B cell (primary cell): ENCODE results near the gene TDG. TPM values are rescaled to one million over a fixed set of nuclear protein-coding genes. Genes with fewer than 3 reads are reported as not detected.

Experiments
- ATAC-seq: fragments of 200-7000 bp; cut with Tn5 transposase; one replicate; pipeline ENCODE4 v1.10.0; 2021; ENCODE audit warnings: low read depth, mild to moderate bottlenecking, moderate number of reproducible peaks, moderate library complexity
- CTCF ChIA-PET: fragments of 350-600 bp; sonication (Branson Sonifier 250); formaldehyde crosslinking; loops from one replicate; lab custom pipeline; 2021; ENCODE audit warnings: antibody characterized with exemption, inconsistent platforms; lab: Charles Lee
- POLR2A ChIA-PET: fragments of 350-600 bp; sonication (Branson Sonifier 250); formaldehyde crosslinking; loops from one replicate; lab custom pipeline; 2021; ENCODE audit warnings: antibody characterized with exemption; lab: Charles Lee
- DNase-seq: peaks from one replicate; pipeline ENCODE4 v3.0.0; 2013
- H2AFZ ChIP-seq: 2 replicates; pipeline ENCODE4 v1.6.1; 2012; ENCODE audit warnings: mild to moderate bottlenecking, low read depth, low read length; ENCODE audit not compliant: insufficient read depth, poor library complexity, severe bottlenecking
- H3K27ac ChIP-seq, 2 donors: 1 replicate in 1 of 2; 2 replicates in 1 of 2; pipeline ENCODE4 v1.5.1; 2012 to 2013; ENCODE audit warnings: low read length in 2 of 2, mild to moderate bottlenecking in 2 of 2, moderate library complexity in 1 of 2
- H3K27me3 ChIP-seq, 4 experiments: fragments of 200-600 bp in 1 of 4; sonication (generic) in 1 of 4; replicated peaks in 1 of 4; 1 replicate in 2 of 4; 2 replicates in 2 of 4; pipeline versions ENCODE4 v1.6.1 to v1.7.0; 2013 to 2016; ENCODE audit warnings: low read length in 3 of 4, mild to moderate bottlenecking in 2 of 4, mixed read lengths in 1 of 4, moderate library complexity in 1 of 4; ENCODE audit not compliant: insufficient read depth in 4 of 4, control insufficient read depth in 3 of 4; ENCODE audit errors: control extremely low read depth in 1 of 4
- H3K36me3 ChIP-seq, 2 experiments: replicated peaks in 1 of 2; 1 replicate in 1 of 2; 2 replicates in 1 of 2; pipeline versions ENCODE4 v1.6.1 to v1.7.1; 2013; ENCODE audit warnings: low read length in 1 of 2; ENCODE audit not compliant: insufficient read depth in 2 of 2, control insufficient read depth in 1 of 2; ENCODE audit errors: control extremely low read depth in 1 of 2, extremely low read depth in 1 of 2
- H3K4me1 ChIP-seq, 2 donors: fragments of 200-600 bp in 1 of 2; sonication (generic) in 1 of 2; 1 replicate in 1 of 2; 2 replicates in 1 of 2; pipeline versions ENCODE4 v1.5.1 to v1.6.1; 2013 to 2017; ENCODE audit warnings: low read length in 2 of 2; ENCODE audit not compliant: control insufficient read depth in 2 of 2, insufficient read depth in 2 of 2
- H3K4me2 ChIP-seq: replicated peaks from 2 replicates; pipeline ENCODE3; 2012; ENCODE audit warnings: mild to moderate bottlenecking, low read depth, low read length; ENCODE audit not compliant: poor library complexity, severe bottlenecking
- H3K4me3 ChIP-seq, 5 experiments: fragments of 200-600 bp in 1 of 5; sonication (generic) in 1 of 5; 1 replicate in 3 of 5; 2 replicates in 2 of 5; pipeline versions ENCODE4 v1.5.1 to v1.7.0; 2011 to 2016; ENCODE audit warnings: low read length in 4 of 5, mild to moderate bottlenecking in 4 of 5, low read depth in 2 of 5, control low read depth in 1 of 5, moderate library complexity in 1 of 5; ENCODE audit not compliant: insufficient read depth in 1 of 5; ENCODE audit errors: control extremely low read depth in 1 of 5, extremely low read depth in 1 of 5
- H3K79me2 ChIP-seq: fragments of 200-600 bp; sonication (generic); one replicate; pipeline ENCODE4 v1.6.0; 2016; ENCODE audit warnings: low read length; ENCODE audit not compliant: control insufficient read depth, insufficient read depth
- H3K9ac ChIP-seq: fragments of 200-600 bp; sonication (generic); 2 replicates; pipeline ENCODE4 v1.6.1; 2017; ENCODE audit warnings: mild to moderate bottlenecking, low read length, moderate library complexity
- H3K9me3 ChIP-seq, 3 donors: one replicate each; pipeline versions ENCODE4 v1.6.1 to v1.7.1; 2013; ENCODE audit warnings: low read length in 2 of 3; ENCODE audit not compliant: control insufficient read depth in 2 of 3, insufficient read depth in 1 of 3; ENCODE audit errors: control extremely low read depth in 1 of 3
- H4K20me1 ChIP-seq: 2 replicates; pipeline ENCODE4 v1.6.0; 2012; ENCODE audit warnings: mild to moderate bottlenecking, low read length; ENCODE audit not compliant: insufficient read depth, control insufficient read depth, poor library complexity, severe bottlenecking
- H3K27ac Mint-ChIP-seq: one replicate; pipeline ENCODE4 v1.8.0; 2021; ENCODE audit warnings: mixed read lengths
- H3K27me3 Mint-ChIP-seq: one replicate; pipeline ENCODE4 v1.8.0; 2021; ENCODE audit warnings: mixed read lengths
- H3K4me1 Mint-ChIP-seq: one replicate; pipeline ENCODE4 v1.8.0; 2021; ENCODE audit warnings: mixed read lengths
- H3K4me3 Mint-ChIP-seq: one replicate; pipeline ENCODE4 v1.8.0; 2021; ENCODE audit warnings: mixed read lengths
- H3K9me3 Mint-ChIP-seq: one replicate; pipeline ENCODE4 v1.8.0; 2022; ENCODE audit warnings: mixed read lengths; ENCODE audit not compliant: insufficient read depth
- EZH2 ChIP-seq: IDR thresholded peaks from 2 replicates; pipeline ENCODE4 v1.6.1; 2012; ENCODE audit warnings: borderline replicate concordance, low read depth, mild to moderate bottlenecking, moderate library complexity, low read length; ENCODE audit not compliant: insufficient read depth, poor library complexity, severe bottlenecking
- WGBS: methylation state at CpG from one replicate; pipeline ENCODE4 v1.1.5; 2013; ENCODE audit warnings: missing lambda C conversion rate; ENCODE audit not compliant: insufficient coverage; 5-methylcytosine and 5-hydroxymethylcytosine counted together
- intact Hi-C: fragments of 100-400 bp; cut with micrococcal nuclease; formaldehyde crosslinking; loops from one replicate; pipeline ENCODE4 v1.10.0; 2022
- polyA plus RNA-seq: library from polyadenylated mRNA; depleted of rRNA; stranded (reverse); fragments of >200 nt; gene quantifications from 2 replicates; pipeline ENCODE4 v1.2.3, GENCODE V29; 2012
- total RNA-seq, 2 donors: library from RNA; stranded (reverse); fragments of 120-200 nt in 1 of 2; gene quantifications; 1 replicate in 1 of 2; 2 replicates in 1 of 2; pipeline versions ENCODE4 v1.2.3 to v1.2.4, GENCODE V29; 2013 to 2022
- TF ChIP-seq, protein P1 (sequence below): fragments of 200-600 bp; IDR thresholded peaks from one replicate; pipeline ENCODE4 v1.8.0; 2022; ENCODE audit warnings: antibody characterized with exemption, mild to moderate bottlenecking

Gene TDG
- total and polyA plus RNA-seq, 2 donors (not counting 1 experiment from before 2014, with no cell fraction given), result 8.6 to 35.5 TPM

DNA sequence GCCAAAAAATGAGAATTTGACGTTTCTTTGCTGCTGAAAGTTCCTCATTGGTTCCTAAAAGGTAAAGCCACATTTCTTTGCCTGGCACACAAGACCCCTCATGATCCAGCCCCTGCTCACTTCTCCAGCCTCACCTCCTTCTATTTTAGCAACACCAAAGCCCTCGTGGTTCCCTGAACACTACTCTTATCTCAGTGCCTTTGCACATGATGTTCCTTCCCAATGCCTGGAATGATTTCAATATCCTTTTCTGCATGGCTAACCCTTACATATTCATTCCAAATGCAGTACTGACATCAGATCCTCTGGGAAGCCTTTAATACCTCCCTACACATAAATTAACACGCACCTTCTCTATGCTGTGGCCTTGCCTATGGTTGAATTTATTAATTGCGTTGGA lies 44.4 kb downstream of the TDG start:
- Mint-ChIP-seq H3K4me1 (no peaks in the 10 kb centered on the region), H3K27me3 (peaks cover 30% of the 10 kb centered on the region), H3K9me3 (peaks cover 2% of the 10 kb centered on the region), H3K27ac (no peak overlapping the region), H3K4me3 (no peak overlapping the region)
- CTCF ChIA-PET, result no interaction called here
- ATAC-seq, result no peak
- no peak for TF ChIP-seq EZH2
- TF ChIP-seq, protein P1, sequence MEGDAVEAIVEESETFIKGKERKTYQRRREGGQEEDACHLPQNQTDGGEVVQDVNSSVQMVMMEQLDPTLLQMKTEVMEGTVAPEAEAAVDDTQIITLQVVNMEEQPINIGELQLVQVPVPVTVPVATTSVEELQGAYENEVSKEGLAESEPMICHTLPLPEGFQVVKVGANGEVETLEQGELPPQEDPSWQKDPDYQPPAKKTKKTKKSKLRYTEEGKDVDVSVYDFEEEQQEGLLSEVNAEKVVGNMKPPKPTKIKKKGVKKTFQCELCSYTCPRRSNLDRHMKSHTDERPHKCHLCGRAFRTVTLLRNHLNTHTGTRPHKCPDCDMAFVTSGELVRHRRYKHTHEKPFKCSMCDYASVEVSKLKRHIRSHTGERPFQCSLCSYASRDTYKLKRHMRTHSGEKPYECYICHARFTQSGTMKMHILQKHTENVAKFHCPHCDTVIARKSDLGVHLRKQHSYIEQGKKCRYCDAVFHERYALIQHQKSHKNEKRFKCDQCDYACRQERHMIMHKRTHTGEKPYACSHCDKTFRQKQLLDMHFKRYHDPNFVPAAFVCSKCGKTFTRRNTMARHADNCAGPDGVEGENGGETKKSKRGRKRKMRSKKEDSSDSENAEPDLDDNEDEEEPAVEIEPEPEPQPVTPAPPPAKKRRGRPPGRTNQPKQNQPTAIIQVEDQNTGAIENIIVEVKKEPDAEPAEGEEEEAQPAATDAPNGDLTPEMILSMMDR, result no peak
- Histone ChIP-seq H3K27ac (no peak overlapping the region), H3K4me2 (no peak overlapping the region), H2AFZ (no peak overlapping the region), H3K27me3 (peaks cover 0 to 2% (median 0%) of the 10 kb centered on the region in 4 experiments), H3K4me3 (no peak overlapping the region), H4K20me1 (no peaks in the 10 kb centered on the region), H3K36me3 (no peaks in the 10 kb centered on the region), H3K4me1 (no peaks in the 10 kb centered on the region), H3K9me3 (peaks cover 0 to 7% (median 0%) of the 10 kb centered on the region in 3 donors), H3K9ac (no peak overlapping the region), H3K79me2 (no peaks in the 10 kb centered on the region)
- intact Hi-C loops, result no loop called here
- no peak for DNase-seq
- POLR2A ChIA-PET, result no interaction called here
- 85% methylated on average over 2 of the region's 4 CpGs for WGBS

DNA sequence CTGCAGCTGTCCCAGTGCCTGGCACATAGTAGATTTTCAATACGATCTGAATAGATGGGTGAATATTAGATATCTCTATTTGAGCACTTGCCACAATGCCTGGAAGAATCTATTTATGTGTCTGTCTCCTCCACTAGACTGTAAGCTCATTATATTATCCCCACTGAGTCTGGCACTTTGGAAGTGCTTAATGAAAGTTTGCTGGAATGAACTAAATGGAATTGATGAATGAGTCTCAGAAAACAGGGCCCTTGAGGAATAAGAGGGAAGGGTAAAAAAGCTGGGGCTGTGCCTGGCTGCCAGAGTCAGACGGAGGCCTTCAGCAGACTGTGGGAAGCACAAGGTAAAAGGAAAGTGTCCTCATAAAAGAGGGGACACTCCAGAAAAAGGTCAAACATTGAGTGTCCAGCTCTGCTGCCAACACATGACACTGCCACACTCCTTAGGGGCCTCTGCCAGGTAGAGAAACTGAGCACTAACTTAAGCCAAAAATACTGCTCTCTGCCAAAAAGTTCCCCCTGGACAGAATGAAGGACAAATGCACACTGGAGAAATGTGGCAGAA lies 45.0 kb downstream of the TDG start:
- H3K27me3 Mint-ChIP-seq, result peaks cover 30% of the 10 kb centered on the region
- no peak for TF ChIP-seq EZH2
- TF ChIP-seq, protein P1, result no peak
- Histone ChIP-seq H3K27ac (no peak overlapping the region), H3K4me1 (no peaks in the 10 kb centered on the region), H4K20me1 (no peaks in the 10 kb centered on the region), H3K4me2 (no peak overlapping the region), H3K27me3 (peaks cover 0 to 2% (median 0%) of the 10 kb centered on the region in 4 experiments), H3K9me3 (peaks cover 0 to 7% (median 0%) of the 10 kb centered on the region in 3 donors), H3K36me3 (no peaks in the 10 kb centered on the region), H2AFZ (no peak overlapping the region), H3K79me2 (no peaks in the 10 kb centered on the region), H3K4me3 (no peak overlapping the region), H3K9ac (no peak overlapping the region)
- no peaks in the 10 kb centered on the region for H3K4me1 Mint-ChIP-seq
- ChIA-PET POLR2A (no interaction called here), CTCF (no interaction called here)
- no peak for DNase-seq
- WGBS, result 90% methylated on average over 1 of the region's 2 CpGs
- ATAC-seq, result no peak
- intact Hi-C loops, result no loop called here
- H3K27ac Mint-ChIP-seq, result no peak overlapping the region
- no peak overlapping the region for H3K4me3 Mint-ChIP-seq
- peaks cover 2% of the 10 kb centered on the region for H3K9me3 Mint-ChIP-seq
